ENCODE data around the gene ARMH4. TPM values are rescaled to one million over a fixed set of nuclear protein-coding genes. Genes with fewer than 3 reads are reported as not detected.

ARMH4 gene
- total RNA-seq, 1 experiment from 2014 or later: 42.6 TPM

GRCh38 chr14:58014778-58015177 lies 137.2 kb downstream of the ARMH4 start:
- H3K4me1 Mint-ChIP-seq: no peaks in the 10 kb centered on the region
- no peak overlapping the region for H2BK120ac ChIP-seq (ENCODE audit: low read depth, low read length, poor library complexity, severe bottlenecking)

More at GRCh38 chr14:58014778-58015177, 137.2 kb downstream of the ARMH4 start:
- no peaks in the 10 kb centered on the region for H3K9me3 ChIP-seq (ENCODE audit: control insufficient read depth, low read depth, low read length)
- H3K79me2 ChIP-seq (ENCODE audit: insufficient read depth, low read length): no peaks in the 10 kb centered on the region
- Mint-ChIP-seq H3K27me3 (ENCODE audit: low read depth) (no peaks in the 10 kb centered on the region), H3K27ac (no peak overlapping the region), H3K4me3 (no peak overlapping the region), H3K36me3 (ENCODE audit: insufficient read depth in 1 of 3, low read depth in 3 of 3) (no peaks in the 10 kb centered on the region), H3K9me3 (no peaks in the 10 kb centered on the region)
- H3K79me1 ChIP-seq (ENCODE audit: insufficient read depth, low read depth, low read length, poor library complexity, severe bottlenecking): no peaks in the 10 kb centered on the region
- no peak overlapping the region for H3K23ac ChIP-seq (ENCODE audit: insufficient read length, low read depth, low read length)
- H4K20me1 ChIP-seq (ENCODE audit: control insufficient read depth, insufficient read depth, insufficient read length): no peaks in the 10 kb centered on the region
- H2AFZ ChIP-seq (ENCODE audit: low read length): no peak overlapping the region
- no peaks in the 10 kb centered on the region for H3K4me1 ChIP-seq (ENCODE audit: insufficient read depth, low read length)
- H2AK5ac ChIP-seq (ENCODE audit: insufficient read length, low read length): no peak overlapping the region
- H2BK5ac ChIP-seq (ENCODE audit: insufficient read length, low read length): no peak overlapping the region
- H3K9ac ChIP-seq (ENCODE audit: extremely low read depth, insufficient read length, low read length): no peak overlapping the region
- H2BK12ac ChIP-seq (ENCODE audit: insufficient read length, low read depth, low read length): no peak overlapping the region
- no peak overlapping the region for H3K4me2 ChIP-seq (ENCODE audit: insufficient read depth, insufficient read length, low read length)
- TF ChIP-seq, protein P1, sequence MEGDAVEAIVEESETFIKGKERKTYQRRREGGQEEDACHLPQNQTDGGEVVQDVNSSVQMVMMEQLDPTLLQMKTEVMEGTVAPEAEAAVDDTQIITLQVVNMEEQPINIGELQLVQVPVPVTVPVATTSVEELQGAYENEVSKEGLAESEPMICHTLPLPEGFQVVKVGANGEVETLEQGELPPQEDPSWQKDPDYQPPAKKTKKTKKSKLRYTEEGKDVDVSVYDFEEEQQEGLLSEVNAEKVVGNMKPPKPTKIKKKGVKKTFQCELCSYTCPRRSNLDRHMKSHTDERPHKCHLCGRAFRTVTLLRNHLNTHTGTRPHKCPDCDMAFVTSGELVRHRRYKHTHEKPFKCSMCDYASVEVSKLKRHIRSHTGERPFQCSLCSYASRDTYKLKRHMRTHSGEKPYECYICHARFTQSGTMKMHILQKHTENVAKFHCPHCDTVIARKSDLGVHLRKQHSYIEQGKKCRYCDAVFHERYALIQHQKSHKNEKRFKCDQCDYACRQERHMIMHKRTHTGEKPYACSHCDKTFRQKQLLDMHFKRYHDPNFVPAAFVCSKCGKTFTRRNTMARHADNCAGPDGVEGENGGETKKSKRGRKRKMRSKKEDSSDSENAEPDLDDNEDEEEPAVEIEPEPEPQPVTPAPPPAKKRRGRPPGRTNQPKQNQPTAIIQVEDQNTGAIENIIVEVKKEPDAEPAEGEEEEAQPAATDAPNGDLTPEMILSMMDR (conservative IDR thresholded peaks at IDR 0.05): peak; percentile 36; the same call in 2 of the 3 replicates
- no peak overlapping the region for H3K27ac ChIP-seq (ENCODE audit: insufficient read length, low read depth, low read length)
- no CpG with 5 or more reads among the region's 2 CpGs for WGBS (ENCODE audit: extremely low coverage, insufficient read length, low lambda C conversion rate)
- no peak overlapping the region for H3K4ac ChIP-seq (ENCODE audit: low read depth, low read length)
- no peak for DNase-seq
- H3K27me3 ChIP-seq (ENCODE audit: insufficient read depth, low read length): no peaks in the 10 kb centered on the region
- no peak overlapping the region for H3T11ph ChIP-seq (ENCODE audit: low read length)
- no peak overlapping the region for H3K56ac ChIP-seq (ENCODE audit: insufficient read length, low read depth, low read length)
- H4K8ac ChIP-seq (replicated peaks; ENCODE audit: insufficient read length, low read depth, low read length): no peak overlapping the region
- no peak overlapping the region for H4K5ac ChIP-seq (ENCODE audit: insufficient read length, low read depth, low read length)
- no peak overlapping the region for H3K18ac ChIP-seq (ENCODE audit: insufficient read length, low read depth, low read length)
- H2BK15ac ChIP-seq (ENCODE audit: low read depth, low read length): no peak overlapping the region
- no peak overlapping the region for H3K14ac ChIP-seq (ENCODE audit: insufficient read depth, low read length)
- H3K23me2 ChIP-seq (ENCODE audit: insufficient read length, low read depth, low read length, poor library complexity, severe bottlenecking): no peaks in the 10 kb centered on the region
- no peak overlapping the region for H4K91ac ChIP-seq (ENCODE audit: insufficient read length, low read depth, low read length)
- H2BK20ac ChIP-seq (ENCODE audit: low read depth, low read length, poor library complexity, severe bottlenecking): no peak overlapping the region

All from H9 (cell line).